Measurements from ENCODE around the gene LSS.
"Not testable (repeated sequence)": the region's sequence is repeated elsewhere in the genome, so short reads cannot be mapped to it uniquely, and the experiment has no call there.

LSS gene

DNA sequence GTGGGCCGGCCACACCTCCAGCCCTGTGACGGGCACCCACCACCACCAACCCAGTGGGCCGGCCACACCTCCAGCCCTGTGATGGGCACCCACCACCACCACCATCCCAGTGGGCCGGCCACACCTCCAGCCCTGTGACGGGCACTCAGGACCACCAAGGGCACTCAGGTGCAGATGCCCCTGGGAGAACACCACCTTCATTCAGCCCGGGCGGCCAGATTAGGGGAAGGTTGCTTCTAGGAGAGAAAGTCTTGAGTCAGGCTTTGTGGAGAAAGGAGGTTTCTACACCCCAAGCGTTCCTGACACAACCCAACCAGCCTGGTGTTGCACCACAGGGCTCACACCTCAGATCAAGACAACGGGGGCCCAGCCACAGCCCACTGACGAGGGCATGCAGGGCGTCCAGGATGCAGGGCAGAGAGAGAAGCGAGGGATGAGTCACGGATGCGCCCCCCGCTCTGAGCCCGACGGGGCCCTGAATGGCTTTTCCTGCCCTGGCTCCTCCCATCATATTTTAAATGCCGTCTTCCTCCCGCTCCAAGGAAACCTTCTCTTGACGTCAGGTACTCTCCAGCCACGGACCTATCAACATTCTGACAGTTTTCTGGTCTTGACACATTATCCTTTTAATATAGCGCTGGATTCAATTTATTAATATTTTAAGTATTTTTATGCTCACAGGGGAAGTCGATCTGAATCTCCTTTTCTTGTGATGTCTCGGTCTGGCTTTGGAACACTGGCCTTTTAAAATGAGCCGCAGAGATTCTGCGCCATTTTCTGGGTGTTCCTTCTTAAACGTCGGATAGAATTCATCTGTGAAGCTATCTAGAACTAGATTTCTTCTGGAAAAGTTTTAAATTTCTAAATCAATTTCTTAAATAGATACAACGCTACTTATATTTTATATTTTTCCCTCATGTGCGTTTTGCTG is 43.7 kb downstream of the LSS start:
- peak; percentile 66 for DNase-seq

DNA sequence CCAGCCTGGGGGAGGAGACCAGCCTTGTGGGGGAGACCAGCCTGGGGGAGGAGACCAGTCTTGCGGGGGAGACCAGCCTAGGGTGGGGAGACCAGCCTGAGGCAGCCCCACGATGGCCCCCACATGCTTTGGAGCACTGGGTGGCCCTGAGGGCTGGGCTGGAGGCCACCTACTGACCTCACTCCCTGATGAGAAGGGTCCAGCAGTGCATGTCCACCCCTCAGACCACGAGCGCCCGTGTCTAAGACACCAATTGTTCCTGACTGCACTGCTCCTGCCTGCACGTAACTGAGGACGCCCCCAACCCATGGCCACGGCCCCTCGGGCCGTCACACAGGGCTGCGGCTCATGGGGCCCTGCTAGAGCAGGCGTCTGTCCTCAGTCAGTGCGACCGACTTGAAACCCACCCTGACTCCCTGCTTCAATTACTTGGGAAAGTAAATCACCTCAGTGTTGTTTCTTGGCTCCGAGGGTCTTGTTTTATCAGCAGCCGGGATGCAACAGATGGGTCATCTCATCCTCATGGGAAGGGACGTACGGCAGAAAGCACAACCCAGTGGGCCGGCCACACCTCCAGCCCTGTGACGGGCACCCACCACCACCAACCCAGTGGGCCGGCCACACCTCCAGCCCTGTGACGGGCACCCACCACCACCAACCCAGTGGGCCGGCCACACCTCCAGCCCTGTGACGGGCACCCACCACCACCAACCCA is 44.5 kb downstream of the LSS start, which contains the start of gene SPATC1L:
Gene SPATC1L, minus strand, starts transcription at position 550 of the 715 bp plus-strand sequence. CDS start 1,643 bp downstream, outside the sequence.
- peak; percentile 19 for DNase-seq

DNA sequence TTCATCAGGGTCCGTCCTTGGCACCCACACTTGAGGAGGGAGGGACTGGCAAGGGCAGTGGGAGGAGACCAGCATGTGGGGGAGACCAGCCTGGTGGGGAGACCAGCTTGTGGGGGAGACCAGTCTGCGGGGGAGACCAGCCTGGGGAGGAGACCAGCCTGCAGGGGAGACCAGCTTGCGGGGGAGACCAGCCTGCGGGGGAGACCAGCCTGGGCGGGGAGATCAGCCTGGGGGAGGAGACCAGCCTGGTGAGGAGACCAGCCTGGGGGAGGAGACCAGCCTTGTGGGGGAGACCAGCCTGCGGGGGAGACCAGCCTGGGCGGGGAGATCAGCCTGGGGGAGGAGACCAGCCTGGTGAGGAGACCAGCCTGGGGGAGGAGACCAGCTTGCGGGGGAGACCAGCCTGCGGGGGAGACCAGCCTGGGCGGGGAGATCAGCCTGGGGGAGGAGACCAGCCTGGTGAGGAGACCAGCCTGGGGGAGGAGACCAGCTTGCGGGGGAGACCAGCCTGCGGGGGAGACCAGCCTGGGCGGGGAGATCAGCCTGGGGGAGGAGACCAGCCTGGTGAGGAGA is 45.2 kb downstream of the LSS start:
- not testable (repeated sequence) for DNase-seq

DNA sequence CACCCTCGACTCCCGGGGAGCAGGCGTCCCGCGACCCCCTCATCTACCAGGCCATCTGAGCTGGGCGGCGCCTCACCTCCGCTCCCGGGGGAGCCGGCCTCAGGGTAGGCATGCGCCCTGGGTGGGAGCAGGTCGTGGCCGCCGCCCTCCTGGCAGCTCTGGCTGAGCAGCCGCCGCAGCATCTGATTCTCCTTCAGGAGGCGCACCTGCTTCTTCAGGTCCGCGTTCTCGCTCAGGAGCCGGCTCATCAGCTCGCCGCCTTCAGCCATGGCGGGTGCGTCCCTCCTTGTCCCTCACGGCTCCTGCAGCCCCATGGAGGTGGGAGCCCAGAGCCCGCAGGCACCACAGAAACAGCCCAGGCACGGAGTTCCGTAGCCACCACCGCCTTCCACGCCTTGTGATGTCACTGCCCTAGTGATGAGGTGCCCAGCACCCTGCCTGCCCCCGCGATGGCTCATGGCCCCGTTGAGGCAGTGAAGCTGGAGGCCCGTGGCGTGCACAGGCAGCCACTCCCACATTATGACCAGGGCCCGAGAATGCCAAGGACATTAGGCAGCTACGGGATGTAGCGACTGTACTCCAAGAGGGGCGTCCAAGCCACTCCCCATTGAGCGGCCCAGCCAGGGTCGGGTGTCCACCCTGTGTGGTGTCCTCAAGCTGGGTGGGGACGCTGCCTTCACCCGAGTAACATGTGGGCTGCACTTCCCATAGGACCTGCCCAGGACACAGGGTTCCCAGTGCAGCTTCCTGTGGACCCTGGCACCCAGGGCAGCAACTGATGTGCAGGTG is 45.8 kb downstream of the LSS start:
- DNase-seq = no peak

DNA sequence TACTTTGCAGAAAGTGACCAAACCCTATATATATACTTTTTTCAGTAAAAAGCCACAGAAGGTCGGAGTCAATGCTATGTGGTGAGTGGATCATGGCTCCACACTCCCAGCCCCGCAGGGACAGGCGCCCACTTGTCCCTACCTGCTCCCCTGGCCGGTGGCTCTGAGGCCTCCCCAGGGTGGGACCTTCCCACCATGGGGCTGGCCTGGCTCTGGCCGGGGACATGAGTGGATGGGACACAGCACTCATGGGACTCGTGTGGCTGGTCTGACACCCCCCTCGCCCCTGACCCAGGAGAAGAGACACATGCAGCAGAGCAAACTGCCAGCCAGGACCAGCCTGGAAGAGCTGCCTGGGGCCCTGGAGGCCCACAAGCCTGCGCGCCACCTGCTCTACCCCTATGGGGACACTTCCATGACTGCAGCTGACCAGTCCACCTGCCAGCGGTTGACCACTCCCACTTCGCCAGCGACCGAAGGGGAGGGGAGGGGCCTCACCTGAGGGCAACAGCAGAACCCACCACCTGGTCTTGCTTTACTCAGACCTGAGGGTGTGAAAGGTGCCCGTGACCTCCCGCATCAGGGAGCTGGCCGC is 46.5 kb downstream of the LSS start:
- no peak for DNase-seq

DNA sequence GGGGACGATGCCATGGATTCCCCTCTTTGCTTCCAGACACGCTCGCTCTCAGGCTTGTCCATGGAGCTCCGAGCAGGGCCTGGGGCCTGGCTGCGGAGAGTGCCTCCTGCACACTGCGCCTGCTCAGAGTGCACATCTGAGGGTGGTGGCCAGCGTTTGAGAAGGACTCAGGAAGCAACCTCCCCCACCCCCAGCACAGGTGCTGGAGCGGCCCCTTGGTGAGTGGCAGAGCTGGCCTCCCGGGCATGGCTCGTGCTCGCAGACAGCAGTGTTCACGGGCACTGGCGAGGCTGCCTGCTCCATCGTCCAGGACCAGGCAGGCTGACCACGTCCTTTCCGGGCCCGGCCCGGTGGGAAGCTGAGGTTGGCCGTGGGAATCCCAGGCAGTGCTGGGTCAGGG is 47.1 kb downstream of the LSS start:
- no peak for DNase-seq

DNA sequence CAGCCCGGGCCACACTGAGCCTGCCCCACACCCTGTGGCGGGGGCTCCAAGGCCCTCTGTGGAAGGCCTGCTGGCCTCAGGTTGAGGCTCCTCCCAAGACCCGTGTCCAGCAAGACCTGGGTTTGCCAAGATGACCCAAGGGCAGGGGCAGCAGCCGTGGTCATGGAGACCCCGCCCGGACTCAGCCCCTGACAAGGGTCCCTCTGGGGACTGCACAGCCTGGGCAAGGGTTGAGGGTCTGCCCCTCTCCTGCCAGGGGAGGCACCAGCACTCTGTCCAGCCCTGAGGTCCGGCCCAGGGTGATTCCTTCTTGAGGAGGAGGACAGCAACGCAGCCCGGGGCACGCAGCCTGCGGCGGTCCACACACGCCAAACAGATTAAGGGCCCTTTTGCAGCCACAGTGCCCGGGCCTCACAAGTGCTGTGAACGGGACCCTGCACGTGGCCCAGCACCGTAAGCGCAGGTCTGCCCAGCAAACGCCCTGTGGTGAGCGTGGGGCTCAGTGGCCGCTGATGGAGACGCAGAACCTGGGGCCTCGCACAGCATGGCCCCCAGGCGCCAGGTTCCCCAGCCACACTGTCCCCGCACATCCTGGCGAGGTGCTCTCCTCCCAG is 47.7 kb downstream of the LSS start:
- DNase-seq = no peak

DNA sequence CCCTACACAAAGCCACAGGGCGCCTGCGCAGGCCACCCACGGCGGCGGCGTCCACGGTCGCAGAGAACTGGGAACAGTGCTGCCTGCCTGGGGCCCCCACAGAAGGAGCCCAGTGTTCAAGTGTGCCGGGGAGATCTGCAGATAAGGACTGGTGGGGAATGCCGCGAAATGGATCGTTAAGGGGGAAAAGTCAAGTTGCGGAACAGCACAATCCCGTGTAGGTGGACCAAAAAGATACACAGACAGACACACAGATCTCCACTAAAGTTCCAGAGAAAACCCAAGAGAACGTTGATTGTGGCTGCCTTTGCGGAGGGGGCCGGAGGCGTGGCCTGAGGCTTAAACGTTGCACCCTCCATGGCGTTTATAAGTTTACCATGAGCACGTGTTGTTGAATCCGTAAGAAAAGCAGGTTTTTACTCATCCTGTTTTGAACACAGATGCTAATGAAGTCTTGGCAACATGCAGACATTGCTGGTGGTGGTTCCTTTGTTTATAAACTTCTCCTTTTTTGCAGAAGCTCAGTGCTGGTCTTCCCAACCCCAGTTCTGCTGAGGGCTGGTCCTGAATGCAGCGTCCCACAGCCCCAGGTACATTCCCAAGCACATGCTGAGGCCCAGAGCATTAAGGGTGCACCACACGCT is 48.4 kb downstream of the LSS start:
- DNase-seq = no peak

DNA sequence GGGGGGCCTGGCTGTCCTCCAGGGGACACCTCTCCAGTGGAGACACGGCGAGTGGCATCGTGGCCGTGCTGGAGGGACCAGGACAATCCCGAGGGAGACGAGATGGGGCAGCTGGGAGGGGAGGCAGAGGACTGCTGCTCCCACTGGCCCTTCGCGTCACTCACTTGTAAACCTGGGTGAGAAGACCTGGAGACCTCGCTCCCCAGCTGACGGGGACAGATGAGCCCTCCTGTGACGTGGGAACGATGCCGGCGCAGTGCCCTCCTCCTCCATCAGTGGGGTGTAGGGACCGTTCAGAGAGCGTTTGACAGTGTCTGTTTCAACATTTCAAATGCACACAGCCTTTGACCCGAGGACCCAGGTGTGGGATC is 48.9 kb downstream of the LSS start:
- DNase-seq = no peak

DNA sequence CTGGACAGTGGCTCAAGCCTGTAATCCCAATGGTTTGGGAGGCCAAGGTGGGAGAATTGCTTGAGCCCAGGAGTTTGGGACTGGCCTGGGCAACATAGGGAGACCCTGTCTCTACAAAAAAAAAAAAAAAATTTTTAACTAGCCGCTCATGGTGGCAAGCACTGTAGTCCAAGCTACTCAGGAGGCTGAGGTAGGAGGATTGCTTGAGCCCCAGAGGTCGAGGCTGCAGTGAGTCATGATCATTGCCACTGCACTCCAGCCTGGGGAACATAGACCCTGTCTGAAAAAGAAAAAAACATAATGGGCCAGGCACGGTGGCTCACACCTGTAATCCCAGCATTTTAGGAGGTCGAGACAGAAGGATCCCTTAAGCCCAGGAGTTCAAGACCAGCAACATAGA is 49.6 kb downstream of the LSS start:
- DNase-seq = no peak

DNA sequence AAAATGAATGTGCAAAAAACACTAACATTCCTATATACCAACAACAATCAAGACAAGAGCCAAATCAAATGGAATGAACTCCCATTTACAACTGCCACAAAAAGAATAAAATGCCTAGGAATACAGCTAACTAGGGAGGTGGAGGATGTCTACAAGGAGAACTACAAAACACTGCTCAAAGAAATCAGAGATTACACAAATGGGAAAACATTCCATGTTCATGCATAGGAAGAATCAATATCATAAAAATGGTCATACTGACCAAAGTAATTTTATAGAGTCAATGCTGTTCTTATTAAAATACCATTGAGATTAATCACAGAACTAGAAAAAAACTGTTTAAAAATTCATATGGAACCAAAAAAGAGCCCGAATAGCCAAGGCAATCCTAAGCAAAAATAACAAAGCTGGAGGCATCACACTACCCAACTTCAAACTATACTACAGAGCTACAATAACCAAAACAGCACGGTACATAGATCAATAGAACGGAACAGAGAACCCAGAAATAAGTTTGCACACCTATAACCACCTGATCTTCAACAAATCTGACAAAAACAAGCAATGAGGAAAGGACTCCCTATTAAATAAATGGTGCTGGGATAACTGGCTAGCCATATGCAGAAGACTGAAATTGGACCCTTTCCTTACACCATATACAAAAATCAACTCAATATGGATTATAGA is 52.0 kb downstream of the LSS start:
- DNase-seq = not testable (repeated sequence)

DNA sequence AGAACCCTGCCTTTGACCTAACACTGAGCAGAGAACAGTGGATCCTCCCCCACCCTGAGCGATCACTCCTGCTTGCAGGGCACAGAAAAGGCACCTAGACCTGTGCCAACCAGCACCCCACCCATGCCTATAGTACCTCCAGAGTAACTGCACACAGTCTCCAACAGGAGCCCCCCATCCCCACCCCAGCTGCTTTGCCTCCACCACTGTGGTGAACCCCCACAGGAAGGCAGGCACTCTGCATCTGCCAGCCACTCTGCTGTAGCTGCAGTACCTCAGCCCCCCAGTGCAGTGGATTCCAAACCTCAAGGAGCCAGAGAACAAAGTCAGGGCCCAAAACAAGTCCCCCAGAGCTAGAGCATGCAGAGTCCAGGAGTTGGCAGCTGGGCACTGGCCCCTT is 55.0 kb downstream of the LSS start:
- DNase-seq = no peak

DNA sequence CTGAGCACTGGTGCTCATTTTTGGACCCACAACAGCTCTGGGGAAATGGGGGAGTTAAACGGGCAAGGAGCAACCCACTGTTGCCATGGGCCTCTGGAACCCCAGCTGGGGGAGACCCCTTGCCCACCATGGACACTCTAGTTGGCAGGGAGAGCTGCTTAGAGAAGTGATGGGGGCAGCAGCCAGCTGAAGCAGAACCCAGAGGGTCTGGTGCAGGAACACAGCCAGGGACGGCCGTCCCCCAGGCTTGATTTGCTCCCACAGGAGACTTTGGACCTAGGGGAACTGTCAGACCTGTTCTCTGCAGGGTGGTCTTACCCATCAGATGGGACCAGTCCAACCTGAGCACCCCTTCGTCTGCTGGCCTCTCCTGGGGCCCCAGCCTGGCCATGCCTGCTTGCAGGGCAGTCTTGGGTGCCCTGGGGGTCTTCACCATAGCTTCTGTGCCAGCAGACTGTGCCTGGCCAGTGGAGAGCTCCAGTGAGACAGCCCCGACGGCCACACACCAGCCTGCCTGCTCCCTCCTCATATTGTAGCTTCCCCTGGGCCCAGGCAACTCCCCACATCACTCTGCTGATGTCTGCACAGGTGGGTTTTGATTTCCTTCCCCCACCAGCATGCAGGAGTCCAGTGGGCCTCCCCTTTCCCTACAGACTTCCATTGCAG is 55.6 kb downstream of the LSS start:
- DNase-seq = no peak

DNA sequence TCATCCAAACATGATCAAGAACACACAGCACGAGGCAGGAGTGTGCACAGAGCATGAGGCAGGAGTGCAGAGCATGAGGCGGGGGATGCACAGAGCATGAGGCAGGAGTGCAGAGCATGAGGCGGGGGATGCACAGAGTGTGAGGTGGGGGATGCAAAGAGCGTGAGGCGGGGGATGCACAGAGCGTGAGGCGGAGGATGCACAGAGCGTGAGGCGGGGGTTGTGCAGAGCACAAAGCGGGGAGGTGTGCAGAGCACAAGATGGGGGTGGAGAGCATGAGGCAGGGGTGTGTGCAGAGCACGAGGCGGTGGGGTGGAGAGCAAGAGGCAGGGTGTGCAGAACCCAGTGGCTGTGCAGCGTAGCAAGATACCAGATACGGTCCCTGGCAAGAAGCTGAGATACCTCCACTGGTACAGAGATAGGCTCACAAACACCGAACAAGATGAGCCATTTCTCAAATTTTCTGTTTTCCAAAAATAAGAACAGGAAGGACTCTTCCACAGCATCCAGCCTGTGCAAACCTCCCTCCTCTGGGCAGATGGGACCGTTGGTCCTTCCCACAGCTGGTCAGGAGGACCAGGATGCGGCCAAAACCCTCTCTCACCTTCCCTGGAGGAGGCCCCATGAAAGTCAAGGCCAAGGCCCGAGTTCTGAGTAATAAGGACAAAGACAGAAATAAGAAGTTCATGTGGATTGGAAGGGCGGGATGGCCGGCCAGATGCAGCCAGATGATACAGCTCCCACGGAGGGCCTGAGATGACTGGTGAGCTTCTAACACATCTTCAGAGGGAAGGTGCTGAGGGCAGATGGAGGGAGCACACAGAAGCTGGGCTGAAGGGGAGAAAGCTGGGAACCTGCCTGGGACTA is 56.3 kb downstream of the LSS start:
- no peak for DNase-seq

DNA sequence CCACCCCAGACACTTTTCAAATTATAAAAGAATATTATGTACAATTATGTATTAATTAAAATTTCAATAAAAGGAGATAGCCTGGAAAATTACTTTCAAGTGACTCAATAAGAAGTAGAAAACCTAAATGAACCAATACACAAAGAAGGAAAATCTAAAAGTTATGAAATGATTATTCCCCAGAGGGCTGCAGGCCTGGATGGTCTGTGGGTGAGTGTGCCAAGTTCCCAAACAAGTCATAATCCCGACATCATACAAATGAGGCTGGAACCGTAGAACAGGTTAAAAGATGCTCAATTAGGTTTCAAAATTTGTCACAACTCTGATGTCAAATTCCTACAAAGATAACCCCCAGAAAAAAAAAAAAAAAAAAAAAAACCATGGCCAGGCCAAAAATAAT is 57.0 kb downstream of the LSS start:
- DNase-seq = no peak

DNA sequence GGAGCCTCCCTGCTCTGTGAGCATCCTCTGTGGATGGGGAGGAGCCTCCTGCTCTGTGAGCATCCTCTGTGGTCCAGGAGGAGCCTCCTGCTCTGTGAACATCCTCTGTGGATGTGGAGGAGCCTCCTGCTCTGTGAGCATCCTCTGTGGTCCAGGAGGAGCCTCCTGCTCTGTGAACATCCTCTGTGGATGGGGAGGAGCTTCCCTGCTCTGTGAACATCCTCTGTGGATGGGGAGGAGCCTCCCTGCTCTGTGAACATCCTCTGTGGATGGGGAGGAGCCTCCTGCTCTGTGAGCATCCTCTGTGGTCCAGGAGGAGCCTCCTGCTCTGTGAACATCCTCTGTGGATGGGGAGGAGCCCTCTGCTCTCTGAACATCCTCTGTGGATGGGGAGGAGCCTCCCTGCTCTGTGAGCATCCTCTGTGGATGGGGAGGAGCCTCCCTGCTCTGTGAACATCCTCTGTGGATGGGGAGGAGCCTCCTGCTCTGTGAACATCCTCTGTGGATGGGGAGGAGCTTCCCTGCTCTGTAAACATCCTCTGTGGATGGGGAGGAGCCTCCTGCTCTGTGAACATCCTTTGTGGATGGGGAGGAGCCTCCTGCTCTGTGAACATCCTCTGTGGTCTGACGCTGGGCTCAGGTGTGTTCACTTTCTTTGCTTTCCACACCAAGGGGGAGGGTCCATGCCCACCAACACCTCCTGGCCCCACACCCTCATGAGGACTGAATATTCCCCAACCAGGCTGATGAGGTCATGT is 58.0 kb downstream of the LSS start:
- DNase-seq = not testable (repeated sequence)

DNA sequence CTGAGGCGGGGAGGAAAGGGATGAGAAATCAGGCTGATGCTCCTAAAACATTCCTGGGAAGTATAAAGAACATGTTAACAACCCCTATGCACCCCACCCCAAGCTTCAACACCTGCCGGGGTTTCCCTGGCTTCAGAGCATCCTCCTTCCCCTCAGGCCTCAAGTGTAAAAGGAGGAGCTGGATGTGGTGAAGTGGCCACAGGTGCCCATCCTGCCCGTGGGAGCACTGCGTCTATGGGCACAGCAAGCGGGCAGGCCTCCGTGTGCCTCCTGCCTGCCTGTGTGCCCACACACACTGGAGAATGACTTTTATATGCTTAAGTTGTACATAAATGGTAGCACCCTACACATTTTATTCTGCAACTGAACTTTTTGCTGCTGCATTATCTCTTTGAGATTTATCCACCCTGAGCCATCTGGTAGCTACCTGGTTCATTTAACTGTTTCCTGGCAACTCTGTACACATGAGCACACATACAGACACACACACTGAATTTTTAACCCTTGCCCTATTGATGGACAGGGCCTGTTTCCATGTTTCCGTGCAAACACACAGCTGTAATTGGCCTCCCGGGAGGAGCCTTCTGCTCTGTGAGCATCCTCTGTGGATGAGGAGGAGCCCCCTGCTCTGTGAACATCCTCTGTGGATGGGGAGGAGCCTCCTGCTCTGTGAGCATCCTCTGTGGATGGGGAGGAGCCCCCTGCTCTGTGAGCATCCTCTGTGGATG is 59.8 kb downstream of the LSS start:
- DNase-seq = no peak

DNA sequence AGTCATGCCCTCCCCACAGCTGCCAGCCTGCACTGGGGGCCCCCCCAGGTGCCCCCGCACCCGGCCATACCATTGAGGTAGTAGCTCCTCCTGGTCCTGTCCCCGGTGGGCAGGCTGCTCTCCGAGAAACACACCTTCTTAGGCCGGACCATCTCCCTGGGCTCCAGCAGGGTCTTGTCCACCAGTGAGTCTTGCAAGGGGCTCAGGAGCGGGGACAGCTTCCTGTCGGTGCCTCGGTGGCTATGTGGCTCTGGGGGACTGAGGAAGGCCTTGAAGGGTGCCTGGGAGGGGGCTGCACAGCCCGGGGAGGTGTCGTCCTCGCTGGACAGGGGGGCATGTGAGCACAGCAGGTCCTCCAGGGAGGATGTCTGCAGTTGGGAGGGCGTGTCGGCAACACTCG is 60.3 kb downstream of the LSS start:
- DNase-seq = no peak

Data from NCI-H748 treated with DMSO at 0.1 percent for 48 hours (cell line).